HUES6 (cell line): Measurements from ENCODE around the gene JADE2.
"Not testable (repeated sequence)": the region's sequence is repeated elsewhere in the genome, so short reads cannot be mapped to it uniquely, and the experiment has no call there.

Experiments
- H3K27ac ChIP-seq: 2 replicates; pipeline ENCODE4 v1.7.0; 2013; ENCODE audit warnings: low read depth, mild to moderate bottlenecking, low read length, inconsistent platforms
- H3K27me3 ChIP-seq: 2 replicates; pipeline ENCODE4 v1.6.1; 2013; ENCODE audit warnings: low read length; ENCODE audit not compliant: control insufficient read depth, insufficient read depth
- H3K36me3 ChIP-seq: 2 replicates; pipeline ENCODE4 v1.6.1; 2013; ENCODE audit warnings: low read length; ENCODE audit not compliant: control insufficient read depth, insufficient read depth
- H3K4me1 ChIP-seq: 2 replicates; pipeline ENCODE4 v1.6.1; 2013; ENCODE audit warnings: low read length; ENCODE audit not compliant: control insufficient read depth, insufficient read depth
- H3K4me3 ChIP-seq: 2 replicates; pipeline ENCODE4 v1.5.1; 2013; ENCODE audit warnings: low read depth, low read length
- H3K9ac ChIP-seq: one replicate; pipeline ENCODE4 v1.6.1; 2013; ENCODE audit warnings: mild to moderate bottlenecking, low read length
- H3K9me3 ChIP-seq: 2 replicates; pipeline ENCODE4 v1.6.1; 2013; ENCODE audit warnings: low read depth, low read length; ENCODE audit not compliant: control insufficient read depth, insufficient read depth

The JADE2 gene

DNA sequence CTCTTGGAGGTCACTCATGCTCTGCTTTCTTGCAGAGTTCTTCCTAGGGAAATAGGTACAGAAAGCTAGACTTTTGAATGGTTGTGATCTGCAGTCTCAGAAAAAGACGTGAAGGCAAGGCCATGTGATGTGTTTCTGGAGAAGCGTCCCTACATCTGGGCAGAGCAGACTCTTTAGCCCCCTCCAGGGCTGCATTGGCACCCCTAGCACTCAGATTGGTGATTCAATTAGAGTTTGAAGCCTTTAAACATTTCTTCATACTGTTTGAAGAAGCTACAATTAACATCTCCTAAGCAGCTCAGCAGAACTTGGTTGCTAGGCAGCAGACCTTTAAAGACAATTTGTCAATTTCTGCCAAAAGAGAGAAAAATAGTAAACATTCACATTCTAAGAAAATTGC, 21.6 kb downstream of the JADE2 start:
- Histone ChIP-seq H3K27me3 (no peaks in the 10 kb centered on the region), H3K4me1 (peaks cover 22% of the 10 kb centered on the region; the same call in 1 of the 2 replicates), H3K27ac (no peak overlapping the region), H3K36me3 (peaks cover 60% of the 10 kb centered on the region), H3K9me3 (no peaks in the 10 kb centered on the region), H3K9ac (no peak overlapping the region), H3K4me3 (no peak overlapping the region)

DNA sequence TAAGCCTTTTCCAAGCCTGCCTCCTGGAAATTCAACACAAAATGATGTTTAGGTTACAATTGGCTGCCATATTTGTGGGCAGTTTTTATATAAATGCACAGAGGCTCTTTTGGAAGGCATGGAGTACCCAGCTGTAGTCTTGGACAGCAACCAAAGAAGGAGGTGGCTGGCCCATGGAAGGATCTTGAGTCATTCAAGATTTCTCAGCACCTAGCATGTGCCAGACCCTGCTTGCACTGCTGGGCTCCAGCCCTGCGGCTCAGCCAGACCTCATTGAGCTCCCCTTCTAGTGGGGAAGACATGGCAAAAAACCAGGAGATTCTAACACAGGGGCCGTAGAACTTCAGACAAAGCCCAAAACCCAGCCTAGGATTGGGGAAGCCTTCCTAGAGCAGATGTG, 22.1 kb downstream of the JADE2 start:
- H3K27me3 ChIP-seq = no peaks in the 10 kb centered on the region
- H3K36me3 ChIP-seq = peaks cover 63% of the 10 kb centered on the region
- no peak overlapping the region for H3K9ac ChIP-seq
- H3K9me3 ChIP-seq = no peaks in the 10 kb centered on the region
- no peak overlapping the region for H3K27ac ChIP-seq
- H3K4me3 ChIP-seq = no peak overlapping the region
- peaks cover 21% of the 10 kb centered on the region; the same call in 1 of the 2 replicates for H3K4me1 ChIP-seq

DNA sequence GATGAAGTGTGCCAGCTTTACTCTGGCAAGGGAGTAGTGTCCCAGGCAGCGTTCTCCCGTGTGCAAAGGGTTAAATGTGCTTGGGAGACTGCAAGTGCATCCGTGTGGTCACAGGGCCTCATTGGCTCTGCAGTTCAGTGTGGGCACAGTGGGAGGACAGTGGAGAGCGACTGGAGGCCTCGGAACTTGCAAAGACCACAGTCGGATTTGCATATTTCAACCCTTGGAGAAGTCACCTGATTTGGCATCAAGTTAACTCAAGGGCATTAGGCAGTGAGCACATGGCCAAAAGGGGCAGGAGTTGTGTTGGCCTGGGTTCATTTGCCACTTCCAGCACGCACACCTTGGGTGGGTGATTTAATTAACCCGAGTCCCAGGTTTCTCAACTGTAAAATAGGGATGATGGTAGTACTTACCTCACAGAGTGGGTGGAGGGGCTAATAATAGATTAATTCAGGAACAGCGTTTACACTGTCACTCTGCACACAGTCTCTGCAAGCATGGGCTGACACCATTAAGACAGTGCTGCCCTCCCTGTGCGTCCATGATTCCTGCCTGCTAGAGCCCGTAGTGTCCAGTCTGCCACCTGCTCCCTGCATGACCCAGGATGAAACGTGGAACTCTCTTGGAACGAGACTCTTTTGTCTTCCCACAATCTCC, 22.7 kb downstream of the JADE2 start:
- Histone ChIP-seq H3K27me3 (no peaks in the 10 kb centered on the region), H3K9me3 (no peaks in the 10 kb centered on the region), H3K4me3 (no peak overlapping the region), H3K27ac (no peak overlapping the region), H3K9ac (no peak overlapping the region), H3K4me1 (peaks cover 21% of the 10 kb centered on the region; the same call in 1 of the 2 replicates), H3K36me3 (peaks cover 65% of the 10 kb centered on the region)

DNA sequence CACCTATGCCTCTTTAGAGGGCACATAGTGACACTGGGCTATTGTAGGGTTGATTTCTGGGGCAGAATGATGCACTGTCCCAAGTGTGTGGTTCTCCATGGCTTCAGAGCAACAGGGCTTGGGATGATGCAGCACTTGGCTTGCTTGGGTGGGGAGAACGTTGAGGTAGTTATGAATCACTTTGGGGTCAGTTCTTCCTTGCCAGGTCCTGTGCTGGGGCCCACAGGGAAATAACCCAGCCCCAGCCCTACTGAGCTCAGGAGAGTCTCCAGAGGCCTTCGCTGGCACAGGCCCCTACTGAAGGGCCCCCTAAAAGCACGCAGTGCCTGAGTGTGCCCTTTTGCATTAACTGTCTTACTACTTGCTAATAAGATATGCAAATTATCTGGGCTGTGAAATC, 24.2 kb downstream of the JADE2 start:
- Histone ChIP-seq H3K36me3 (peaks cover 66% of the 10 kb centered on the region), H3K27ac (no peak overlapping the region), H3K9ac (no peak overlapping the region), H3K4me1 (peaks cover 17% of the 10 kb centered on the region; the same call in 1 of the 2 replicates), H3K4me3 (no peak overlapping the region), H3K27me3 (no peaks in the 10 kb centered on the region), H3K9me3 (no peaks in the 10 kb centered on the region)

DNA sequence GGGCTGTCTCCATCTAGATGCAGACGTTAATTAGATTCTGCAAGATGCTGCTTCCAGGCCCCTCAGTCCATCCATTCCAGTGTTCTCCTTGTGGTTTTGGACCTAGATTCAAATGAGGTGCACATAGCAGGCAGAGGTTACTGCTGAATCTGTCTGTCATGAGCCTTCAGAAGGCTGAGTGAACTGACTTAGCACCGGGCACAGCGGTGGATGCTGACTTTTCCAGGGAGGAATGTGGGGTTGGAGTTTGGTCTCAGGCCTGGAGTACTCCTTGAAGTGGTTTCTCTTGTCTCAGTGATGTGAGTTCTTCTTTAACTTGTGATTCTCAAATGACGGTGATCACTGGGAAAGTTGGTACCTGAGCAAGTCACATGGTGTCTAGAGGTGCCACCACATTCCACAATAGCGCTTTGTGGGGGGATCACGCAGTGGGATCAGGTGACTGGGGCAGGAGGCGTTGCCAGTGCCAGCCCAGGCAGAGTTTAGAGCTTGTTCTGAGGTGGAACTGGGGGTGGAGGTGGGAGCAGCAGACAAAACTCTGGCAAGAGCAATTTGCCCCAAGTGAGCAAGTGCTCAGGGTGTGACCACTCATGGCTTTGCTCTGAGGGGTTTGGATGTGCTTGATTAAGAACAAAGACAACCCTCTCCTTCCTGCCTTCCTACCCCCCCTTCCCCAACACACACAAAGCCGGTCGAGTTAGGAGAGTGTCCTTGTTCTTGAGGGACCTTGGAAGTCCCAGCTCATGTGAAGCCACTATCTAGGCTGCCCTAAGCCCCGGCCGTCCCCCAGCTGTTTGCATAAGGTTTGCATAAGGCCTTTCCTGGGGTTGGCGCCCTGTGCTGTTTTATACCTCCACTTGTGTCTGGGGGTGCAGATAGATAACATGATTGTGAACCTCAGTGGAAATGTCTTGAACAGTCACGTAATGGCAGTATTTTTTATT, 25.1 kb downstream of the JADE2 start:
- peaks cover 62% of the 10 kb centered on the region for H3K36me3 ChIP-seq
- no peak overlapping the region for H3K9ac ChIP-seq
- no peak overlapping the region for H3K27ac ChIP-seq

DNA sequence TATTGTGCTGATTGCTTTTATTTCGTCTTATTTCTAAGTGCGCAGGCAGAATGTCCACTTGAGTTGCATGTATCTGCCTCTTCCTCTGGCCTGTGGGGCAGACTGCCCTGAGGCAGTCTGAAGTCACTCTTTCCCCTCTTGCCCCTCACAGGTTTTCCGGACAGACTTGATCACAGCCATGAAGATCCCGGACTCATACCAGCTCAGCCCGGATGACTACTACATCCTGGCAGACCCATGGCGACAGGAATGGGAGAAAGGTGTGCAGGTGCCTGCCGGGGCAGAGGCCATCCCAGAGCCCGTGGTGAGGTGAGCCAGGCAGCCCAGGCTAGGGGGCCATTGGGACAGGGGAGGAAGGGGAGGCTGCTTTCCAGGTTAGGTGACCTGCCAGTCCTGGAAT, 26.4 kb downstream of the JADE2 start:
- Histone ChIP-seq H3K36me3 (peaks cover 66% of the 10 kb centered on the region), H3K4me1 (peaks cover 18% of the 10 kb centered on the region; the same call in 1 of the 2 replicates), H3K9me3 (no peaks in the 10 kb centered on the region), H3K27me3 (no peaks in the 10 kb centered on the region), H3K9ac (no peak overlapping the region), H3K27ac (no peak overlapping the region), H3K4me3 (no peak overlapping the region)

More for the DNA sequence above, 25.1 kb downstream of the JADE2 start:
- Histone ChIP-seq H3K27me3 (no peaks in the 10 kb centered on the region), H3K4me3 (no peak overlapping the region), H3K9me3 (no peaks in the 10 kb centered on the region), H3K4me1 (peaks cover 13% of the 10 kb centered on the region; the same call in 1 of the 2 replicates)

DNA sequence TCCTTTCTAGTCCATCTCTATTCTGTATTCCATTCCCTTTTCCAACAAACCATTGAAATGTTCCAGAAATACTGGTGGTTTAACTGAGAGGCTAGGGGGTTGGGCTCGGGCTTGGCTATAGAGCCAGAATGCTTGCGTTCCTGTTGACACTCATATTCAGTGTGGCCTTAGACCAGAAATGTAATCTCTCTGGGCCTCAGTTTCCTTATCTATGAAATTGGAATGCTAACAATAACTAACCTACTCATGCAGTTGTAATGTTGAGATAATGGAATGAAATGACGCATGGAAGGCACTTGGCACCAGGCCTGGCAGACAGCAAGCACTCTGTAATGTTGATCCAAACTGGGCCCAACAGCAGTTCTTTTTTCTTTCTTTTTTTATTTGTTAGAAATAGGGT, 26.8 kb downstream of the JADE2 start:
- peaks cover 67% of the 10 kb centered on the region for H3K36me3 ChIP-seq
- no peak overlapping the region for H3K4me3 ChIP-seq
- H3K9me3 ChIP-seq = no peaks in the 10 kb centered on the region
- H3K9ac ChIP-seq = no peak overlapping the region
- no peaks in the 10 kb centered on the region for H3K27me3 ChIP-seq
- no peak overlapping the region for H3K27ac ChIP-seq
- peaks cover 18% of the 10 kb centered on the region; the same call in 1 of the 2 replicates for H3K4me1 ChIP-seq

DNA sequence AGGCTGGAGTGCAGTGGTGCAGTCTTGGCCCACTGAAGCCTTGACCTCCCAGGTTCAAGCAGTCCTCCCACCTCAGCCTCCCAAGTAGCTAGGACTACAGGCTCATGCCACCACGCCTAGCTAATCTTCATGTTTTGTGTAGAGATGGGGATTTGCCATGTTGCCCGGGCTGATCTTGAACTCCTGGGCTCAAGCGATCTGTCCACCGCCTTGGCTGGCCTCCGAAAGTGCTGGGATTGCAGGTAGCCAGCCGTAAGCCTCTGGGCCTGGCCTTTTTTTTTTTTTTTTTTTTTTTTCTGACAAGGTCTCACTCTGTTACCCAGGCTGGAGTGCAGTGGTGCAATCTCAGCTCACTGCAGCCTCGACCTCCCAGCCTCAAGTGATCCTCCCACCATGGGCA, 27.2 kb downstream of the JADE2 start:
- not testable (repeated sequence) for H3K27me3 ChIP-seq, H3K9me3 ChIP-seq, H3K9ac ChIP-seq, H3K4me3 ChIP-seq, H3K27ac ChIP-seq
- peaks cover 18% of the 10 kb centered on the region; the same call in 1 of the 2 replicates for H3K4me1 ChIP-seq
- peaks cover 67% of the 10 kb centered on the region for H3K36me3 ChIP-seq

DNA sequence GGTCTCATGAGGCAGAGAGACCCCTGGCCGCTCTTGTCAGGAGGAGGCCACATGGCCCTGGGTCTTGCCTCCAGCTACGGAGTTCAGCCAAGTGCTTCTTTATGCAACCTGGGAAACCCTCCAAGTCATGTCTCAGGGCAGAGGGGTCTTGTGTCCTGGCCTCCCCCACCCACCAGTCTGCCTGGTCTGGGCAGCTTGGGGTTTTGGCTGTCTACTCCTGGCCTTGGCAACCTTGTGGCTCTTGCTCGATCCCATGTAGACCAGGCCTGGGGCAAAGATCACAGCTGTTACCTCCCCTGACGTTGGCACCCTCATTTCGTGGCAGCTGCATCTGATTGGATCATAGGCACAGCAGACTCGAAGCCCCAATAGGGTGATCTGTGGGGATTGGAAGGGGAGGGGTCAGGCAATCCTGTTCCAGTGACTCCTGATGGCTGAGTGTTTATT, 28.4 kb downstream of the JADE2 start:
- Histone ChIP-seq H3K9me3 (no peaks in the 10 kb centered on the region), H3K4me3 (no peak overlapping the region), H3K27me3 (no peaks in the 10 kb centered on the region), H3K36me3 (peaks cover 59% of the 10 kb centered on the region), H3K27ac (no peak overlapping the region), H3K4me1 (peaks cover 18% of the 10 kb centered on the region; the same call in 1 of the 2 replicates), H3K9ac (no peak overlapping the region)

DNA sequence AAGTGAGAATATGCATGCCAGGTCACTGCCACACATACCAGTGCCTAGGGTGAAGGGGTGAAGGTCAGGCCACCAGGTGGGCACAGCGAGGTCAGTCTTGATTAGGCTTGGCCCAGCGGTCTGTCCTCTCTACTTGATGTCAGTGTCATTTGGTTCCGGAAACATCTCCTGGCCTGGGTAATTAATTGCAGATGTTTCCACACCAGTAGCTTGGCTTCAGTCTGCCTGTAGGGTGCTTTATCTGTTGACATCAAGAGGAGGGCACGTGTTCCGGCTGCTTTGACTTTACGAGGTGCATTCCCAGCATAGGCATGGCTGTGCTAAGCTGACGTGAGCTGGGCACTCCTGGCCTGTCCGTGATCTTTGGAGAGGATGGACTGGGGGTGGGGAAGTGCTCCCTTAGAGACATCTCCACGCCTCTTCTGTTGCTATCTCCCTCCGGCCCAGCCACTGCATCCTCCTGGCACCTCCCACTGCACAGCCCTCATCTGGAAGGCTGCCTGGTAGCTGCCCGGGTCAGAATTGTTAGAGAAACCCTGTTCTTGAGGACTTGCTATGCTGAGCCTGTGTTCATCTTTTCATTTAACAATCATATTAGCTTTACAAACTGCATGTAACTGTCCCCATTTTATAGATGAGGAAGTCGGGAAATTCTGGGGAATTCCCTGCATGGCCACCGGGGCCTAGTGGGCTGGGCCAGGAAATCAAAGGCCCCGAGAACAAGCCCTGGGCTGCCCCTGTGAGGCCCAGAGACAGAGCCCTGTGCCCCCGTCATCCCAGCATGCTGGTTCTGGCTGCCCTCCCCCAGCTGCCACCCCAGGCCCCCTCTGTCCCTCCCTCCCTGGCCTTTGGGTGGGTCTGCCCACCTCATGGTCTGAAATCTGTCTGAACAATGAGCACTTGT, 29.1 kb downstream of the JADE2 start:
- Histone ChIP-seq H3K9me3 (no peaks in the 10 kb centered on the region), H3K27ac (no peak overlapping the region), H3K4me3 (no peak overlapping the region), H3K27me3 (no peaks in the 10 kb centered on the region), H3K36me3 (peaks cover 63% of the 10 kb centered on the region), H3K9ac (no peak overlapping the region), H3K4me1 (peaks cover 17% of the 10 kb centered on the region; the same call in 1 of the 2 replicates)
